ENCODE results near the gene TLX2. TPM values are rescaled to one million over a fixed set of nuclear protein-coding genes. Genes with fewer than 3 reads are reported as not detected.

TLX2 gene
- total RNA-seq, 1 experiment from 2014 or later: 3.1 TPM

DNA sequence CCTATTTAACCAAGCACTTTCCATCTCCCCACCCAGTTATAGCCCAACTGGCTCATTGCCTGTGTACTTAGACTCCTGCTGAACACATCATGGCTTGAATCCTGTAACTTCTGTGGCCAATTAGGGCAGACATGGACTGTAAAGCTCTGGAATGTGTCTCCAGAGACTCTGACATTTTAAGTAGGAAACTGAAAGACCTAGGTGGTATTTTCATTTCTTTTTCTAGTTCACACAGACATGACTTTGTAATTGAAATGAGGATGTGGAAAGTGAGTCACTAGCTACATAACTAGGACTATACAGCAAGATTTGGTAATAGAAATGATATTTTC, 52.5 kb downstream of the TLX2 start:
- ATAC-seq (no peak), DNase-seq (peak; percentile 51)
- ChIA-PET POLR2A (ENCODE audit: unreplicated experiment) (no interaction called here), CTCF (no interaction called here)
- H3K4me2 ChIP-seq (ENCODE audit: low read length): no peak overlapping the region
- BruUV-seq (replicated peaks): no TSS peak
- no peaks in the 10 kb centered on the region for H3K79me2 ChIP-seq (ENCODE audit: low read length)
- no peaks in the 10 kb centered on the region for H3K36me3 ChIP-seq (ENCODE audit: low read depth, low read length)
- no peaks in the 10 kb centered on the region for H3K9me2 ChIP-seq (replicated peaks; ENCODE audit: low read length)
- H3K4me1 ChIP-seq (ENCODE audit: insufficient read depth, low read length): peaks cover 23% of the 10 kb centered on the region
- H3K4me3 ChIP-seq (ENCODE audit: low read length): no peak overlapping the region
- no peak overlapping the region for H3K27ac ChIP-seq (ENCODE audit: low read length)
- H3K27me3 ChIP-seq (ENCODE audit: low read length): no peaks in the 10 kb centered on the region
- H3F3A ChIP-seq (ENCODE audit: low read length, unreplicated experiment): no peaks in the 10 kb centered on the region
- H2AFZ ChIP-seq (ENCODE audit: low read length): no peak overlapping the region
- no peaks in the 10 kb centered on the region for H4K20me1 ChIP-seq (ENCODE audit: low read length)
- no peak overlapping the region for H3K9ac ChIP-seq (ENCODE audit: low read length)
- H3K9me3 ChIP-seq (ENCODE audit: low read length): no peaks in the 10 kb centered on the region
- TF ChIP-seq EZH2 (IDR thresholded peaks at IDR 0.05; ENCODE audit: low read length, unreplicated experiment) (no peak), EZH2phosphoT487 (IDR thresholded peaks at IDR 0.05; ENCODE audit: borderline replicate concordance, low read length) (no peak)
- TF ChIP-seq, protein P1, sequence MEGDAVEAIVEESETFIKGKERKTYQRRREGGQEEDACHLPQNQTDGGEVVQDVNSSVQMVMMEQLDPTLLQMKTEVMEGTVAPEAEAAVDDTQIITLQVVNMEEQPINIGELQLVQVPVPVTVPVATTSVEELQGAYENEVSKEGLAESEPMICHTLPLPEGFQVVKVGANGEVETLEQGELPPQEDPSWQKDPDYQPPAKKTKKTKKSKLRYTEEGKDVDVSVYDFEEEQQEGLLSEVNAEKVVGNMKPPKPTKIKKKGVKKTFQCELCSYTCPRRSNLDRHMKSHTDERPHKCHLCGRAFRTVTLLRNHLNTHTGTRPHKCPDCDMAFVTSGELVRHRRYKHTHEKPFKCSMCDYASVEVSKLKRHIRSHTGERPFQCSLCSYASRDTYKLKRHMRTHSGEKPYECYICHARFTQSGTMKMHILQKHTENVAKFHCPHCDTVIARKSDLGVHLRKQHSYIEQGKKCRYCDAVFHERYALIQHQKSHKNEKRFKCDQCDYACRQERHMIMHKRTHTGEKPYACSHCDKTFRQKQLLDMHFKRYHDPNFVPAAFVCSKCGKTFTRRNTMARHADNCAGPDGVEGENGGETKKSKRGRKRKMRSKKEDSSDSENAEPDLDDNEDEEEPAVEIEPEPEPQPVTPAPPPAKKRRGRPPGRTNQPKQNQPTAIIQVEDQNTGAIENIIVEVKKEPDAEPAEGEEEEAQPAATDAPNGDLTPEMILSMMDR (conservative IDR thresholded peaks at IDR 0.05; ENCODE audit: low read depth, low read length): no peak
- intact Hi-C loops (cut with micrococcal nuclease): no loop called here

Other genes starting within 250 kb of the TLX2 start
- gene SLC4A5, start 171.0 kb upstream of the TLX2 start, total RNA-seq (2014; rRNA removed): 0.40 and 2.4 TPM in 2 replicates
- gene DCTN1, start 134.1 kb upstream of the TLX2 start, total RNA-seq (2014; rRNA removed): 67.8 and 91.0 TPM in 2 replicates
- gene C2orf81, start 92.8 kb upstream of the TLX2 start, total RNA-seq (2014; rRNA removed): 1.6 and 2.4 TPM in 2 replicates
- gene WDR54, start 92.7 kb upstream of the TLX2 start, total RNA-seq (2014; rRNA removed): 38.8 and 41.0 TPM in 2 replicates
- 90.5 and 138 TPM in 2 replicates for gene RTKN, start 72.5 kb upstream of the TLX2 start, total RNA-seq (2014; rRNA removed)
- 26.2 and 34.6 TPM in 2 replicates for gene INO80B, start 59.4 kb upstream of the TLX2 start, total RNA-seq (2014; rRNA removed)
- 57.5 and 64.4 TPM in 2 replicates for gene WBP1, start 56.0 kb upstream of the TLX2 start, total RNA-seq (2014; rRNA removed)
- 60.6 and 70.1 TPM in 2 replicates for gene MOGS, start 49.1 kb upstream of the TLX2 start, total RNA-seq (2014; rRNA removed)
- gene MRPL53, start 41.8 kb upstream of the TLX2 start, total RNA-seq (2014; rRNA removed): 86.9 and 102 TPM in 2 replicates
- 14.7 and 21.1 TPM in 2 replicates for gene CCDC142, start 31.5 kb upstream of the TLX2 start, total RNA-seq (2014; rRNA removed)
- 21.1 and 21.4 TPM in 2 replicates for gene TTC31, start 31.4 kb upstream of the TLX2 start, total RNA-seq (2014; rRNA removed)
- not detected in 2 replicates for gene LBX2, start 14.8 kb upstream of the TLX2 start, total RNA-seq (2014; rRNA removed)
- gene PCGF1, start 6.8 kb upstream of the TLX2 start, total RNA-seq (2014; rRNA removed): 31.2 and 35.7 TPM in 2 replicates
- 0.07 and 0.63 TPM in 2 replicates for gene DQX1, start 11.8 kb downstream of the TLX2 start, total RNA-seq (2014; rRNA removed)
- gene AUP1, start 15.3 kb downstream of the TLX2 start, total RNA-seq (2014; rRNA removed): 218 and 233 TPM in 2 replicates
- 71.8 and 77.5 TPM in 2 replicates for gene HTRA2, start 15.5 kb downstream of the TLX2 start, total RNA-seq (2014; rRNA removed)
- 5.8 and 12.4 TPM in 2 replicates for gene LOXL3, start 39.5 kb downstream of the TLX2 start, total RNA-seq (2014; rRNA removed)
- 4.7 and 6.0 TPM in 2 replicates for gene DOK1, start 40.3 kb downstream of the TLX2 start, total RNA-seq (2014; rRNA removed)
- gene M1AP, start 133.9 kb downstream of the TLX2 start, total RNA-seq (2014; rRNA removed): not detected in 2 replicates
- gene SEMA4F, start 139.8 kb downstream of the TLX2 start, total RNA-seq (2014; rRNA removed): 7.6 and 13.9 TPM in 2 replicates